Activated CD4-positive, alpha-beta T cell treated with anti-CD3 and anti-CD28 coated beads, Interleukin-2, amount 10 ng/mL, durations not matched to agents 24 days and 14 days (primary cell): Measurements from ENCODE around the gene FN3K. TPM values are rescaled to one million over a fixed set of nuclear protein-coding genes. Genes with fewer than 3 reads are reported as not detected.

Source experiments
- DNase-seq: peaks from one replicate; pipeline ENCODE4 v3.0.0; 2022
- H3K27ac Mint-ChIP-seq: one replicate; pipeline ENCODE4 v1.8.0; 2022; ENCODE audit warnings: mild to moderate bottlenecking, mixed read lengths
- H3K27me3 Mint-ChIP-seq: one replicate; pipeline ENCODE4 v1.8.0; 2022; ENCODE audit warnings: mixed read lengths
- H3K36me3 Mint-ChIP-seq: one replicate; pipeline ENCODE4 v1.8.0; 2022; ENCODE audit warnings: low read depth, mild to moderate bottlenecking, mixed read lengths
- H3K4me1 Mint-ChIP-seq: one replicate; pipeline ENCODE4 v1.8.0; 2021; ENCODE audit warnings: mixed read lengths
- H3K4me3 Mint-ChIP-seq: one replicate; pipeline ENCODE4 v1.8.0; 2022; ENCODE audit warnings: mild to moderate bottlenecking, moderate library complexity, mixed read lengths
- H3K9me3 Mint-ChIP-seq: one replicate; pipeline ENCODE4 v1.8.0; 2021; ENCODE audit warnings: mixed read lengths
- intact Hi-C: fragments of 100-400 bp; cut with micrococcal nuclease; formaldehyde crosslinking; loops from one replicate; pipeline ENCODE4 v1.15.1; 2023
- total RNA-seq: library from RNA; stranded (reverse); gene quantifications from 2 replicates; pipeline ENCODE4 v1.2.3, GENCODE V29; 2022

The FN3K gene
- total RNA-seq, 1 donor from 2014 or later: 3.7 TPM

- Mint-ChIP-seq H3K27me3 (peaks cover 10% of the 10 kb centered on the region), H3K4me3 (peak overlapping the region; percentile 63), H3K27ac (no peak overlapping the region), H3K9me3 (peaks cover 5% of the 10 kb centered on the region), H3K36me3 (peaks cover 5% of the 10 kb centered on the region), H3K4me1 (peaks cover 4% of the 10 kb centered on the region)
- DNase-seq: no peak
- intact Hi-C loops: loop anchor here (1.0 to 2.0 kb wide), 4 partner anchors 19 to 354 kb away; partner anchors contain the start of genes FN3KRP, TBCD and WDR45B
These were observed 37.7 kb upstream of the FN3K start for GRCh38 chr17:82697808-82698064.

GRCh38 chr17:82698065-82698973 lies 37.1 kb upstream of the FN3K start, which contains the start of gene RAB40B:
Gene RAB40B, minus strand, starts transcription at chr17:82698698. Its CDS starts 102 bp downstream, at chr17:82698596.
- Mint-ChIP-seq H3K4me3 (peak within 1 kb of the TSS; percentile 84), H3K4me1 (peaks cover 4% of the 10 kb centered on the region), H3K27ac (no peak within 1 kb of the TSS), H3K36me3 (peaks cover 5% of the 10 kb centered on the region), H3K27me3 (peaks cover 10% of the 10 kb centered on the region), H3K9me3 (peaks cover 5% of the 10 kb centered on the region)
- peak; percentile 99 for DNase-seq
- intact Hi-C loops: loop anchor here (1.0 to 2.0 kb wide), 4 partner anchors 18 to 353 kb away; partner anchors contain the start of genes FN3KRP, TBCD and WDR45B

- intact Hi-C loops: loop anchor here (1.0 to 2.0 kb wide), 4 partner anchors 17 to 352 kb away; partner anchors contain the start of genes FN3KRP, TBCD and WDR45B
- no peak overlapping the region for H3K27ac Mint-ChIP-seq
- DNase-seq: no peak
- peaks cover 4% of the 10 kb centered on the region for H3K4me1 Mint-ChIP-seq
- peaks cover 5% of the 10 kb centered on the region for H3K9me3 Mint-ChIP-seq
- H3K27me3 Mint-ChIP-seq: peaks cover 10% of the 10 kb centered on the region
- H3K36me3 Mint-ChIP-seq: peaks cover 5% of the 10 kb centered on the region
- H3K4me3 Mint-ChIP-seq: peak overlapping the region; percentile 84
These were observed 36.4 kb upstream of the FN3K start for GRCh38 chr17:82698974-82699442.

GRCh38 chr17:82699551-82699950 lies 35.9 kb upstream of the FN3K start:
- Mint-ChIP-seq H3K9me3 (peaks cover 4% of the 10 kb centered on the region), H3K4me3 (peak overlapping the region; percentile 84), H3K36me3 (peaks cover 4% of the 10 kb centered on the region), H3K4me1 (peaks cover 4% of the 10 kb centered on the region), H3K27ac (no peak overlapping the region), H3K27me3 (peaks cover 10% of the 10 kb centered on the region)
- intact Hi-C loops: loop anchor here (2.0 kb wide), 1 partner anchor 51 kb away; the partner anchor contains the start of gene WDR45B
- no peak for DNase-seq

- Mint-ChIP-seq H3K27me3 (peaks cover 3% of the 10 kb centered on the region), H3K9me3 (no peaks in the 10 kb centered on the region), H3K27ac (no peak overlapping the region), H3K4me3 (no peak overlapping the region), H3K4me1 (peaks cover 2% of the 10 kb centered on the region), H3K36me3 (no peaks in the 10 kb centered on the region)
- DNase-seq: no peak
- intact Hi-C loops: no loop called here
These were observed 33.0 kb upstream of the FN3K start for GRCh38 chr17:82702231-82702927.

- Mint-ChIP-seq H3K9me3 (no peaks in the 10 kb centered on the region), H3K27me3 (peaks cover 3% of the 10 kb centered on the region)
These were observed 32.2 kb upstream of the FN3K start for GRCh38 chr17:82703036-82703745.

GRCh38 chr17:82703935-82704865 lies 31.2 kb upstream of the FN3K start:
- peaks cover 3% of the 10 kb centered on the region for H3K27me3 Mint-ChIP-seq
- no peak overlapping the region for H3K4me3 Mint-ChIP-seq
- H3K36me3 Mint-ChIP-seq: no peaks in the 10 kb centered on the region
- peak overlapping the region; percentile 54 for H3K27ac Mint-ChIP-seq
- intact Hi-C loops: no loop called here
- no peaks in the 10 kb centered on the region for H3K9me3 Mint-ChIP-seq
- peaks cover under 1% of the 10 kb centered on the region for H3K4me1 Mint-ChIP-seq
- DNase-seq: no peak

More at GRCh38 chr17:82703036-82703745, 32.2 kb upstream of the FN3K start:
- Mint-ChIP-seq H3K36me3 (no peaks in the 10 kb centered on the region), H3K4me3 (no peak overlapping the region), H3K27ac (no peak overlapping the region), H3K4me1 (peaks cover 2% of the 10 kb centered on the region)
- no peak for DNase-seq
- intact Hi-C loops: no loop called here

- intact Hi-C loops: no loop called here
- Mint-ChIP-seq H3K9me3 (no peaks in the 10 kb centered on the region), H3K36me3 (no peaks in the 10 kb centered on the region), H3K27ac (no peak overlapping the region), H3K4me3 (no peak overlapping the region), H3K4me1 (no peaks in the 10 kb centered on the region), H3K27me3 (no peaks in the 10 kb centered on the region)
- DNase-seq: no peak
These were observed 30.5 kb upstream of the FN3K start for GRCh38 chr17:82704886-82705285.

GRCh38 chr17:82705756-82706155 lies 29.7 kb upstream of the FN3K start:
- Mint-ChIP-seq H3K4me1 (no peaks in the 10 kb centered on the region), H3K27me3 (no peaks in the 10 kb centered on the region), H3K4me3 (no peak overlapping the region), H3K9me3 (no peaks in the 10 kb centered on the region), H3K27ac (no peak overlapping the region), H3K36me3 (no peaks in the 10 kb centered on the region)
- intact Hi-C loops: no loop called here
- no peak for DNase-seq

- Mint-ChIP-seq H3K36me3 (no peaks in the 10 kb centered on the region), H3K4me3 (no peak overlapping the region), H3K27ac (no peak overlapping the region), H3K9me3 (no peaks in the 10 kb centered on the region), H3K4me1 (no peaks in the 10 kb centered on the region), H3K27me3 (no peaks in the 10 kb centered on the region)
- no peak for DNase-seq
- intact Hi-C loops: no loop called here
These were observed 26.3 kb upstream of the FN3K start for GRCh38 chr17:82709024-82709675.

- Mint-ChIP-seq H3K36me3 (no peaks in the 10 kb centered on the region), H3K4me1 (no peaks in the 10 kb centered on the region), H3K27me3 (no peaks in the 10 kb centered on the region), H3K27ac (no peak overlapping the region), H3K9me3 (no peaks in the 10 kb centered on the region), H3K4me3 (no peak overlapping the region)
- no peak for DNase-seq
- intact Hi-C loops: no loop called here
These were observed 25.5 kb upstream of the FN3K start for GRCh38 chr17:82709676-82710498.
